Hematopoietic multipotent progenitor cell treated with erythropoietin and hydrocortisone succinate and interleukin-3 and kit ligand, for 17 days (in vitro differentiated cells): Measurements from ENCODE around the gene RABGAP1L.
"Not testable (repeated sequence)": the region's sequence is repeated elsewhere in the genome, so short reads cannot be mapped to it uniquely, and the experiment has no call there.

Source experiments
- DNase-seq: peaks from one replicate; pipeline ENCODE4 v3.0.0-alpha.2; 2015; ENCODE audit warnings: low spot score

RABGAP1L gene

DNA sequence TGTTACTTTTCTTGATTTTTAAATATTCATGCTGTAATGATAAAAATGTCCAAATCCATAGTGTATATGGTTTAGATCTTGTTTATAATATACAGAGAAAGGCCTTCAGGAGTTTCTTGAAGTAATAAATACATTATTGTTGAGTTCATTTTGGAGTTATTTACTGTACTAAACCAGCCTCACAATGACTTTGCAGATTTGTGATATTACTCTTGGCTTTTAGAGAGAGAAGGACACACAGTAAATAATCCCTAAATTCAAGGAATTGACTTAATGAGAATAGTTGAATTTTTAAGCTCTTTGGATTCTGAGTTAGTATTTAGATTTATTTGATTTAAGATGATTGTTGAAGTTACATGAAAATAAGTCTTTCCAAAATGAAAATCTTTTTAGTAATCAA lies 38.9 kb downstream of the RABGAP1L start:
- DNase-seq, result peak; percentile 57

GRCh38 chr1:174200746-174201145 lies 41.4 kb downstream of the RABGAP1L start:
- no peak for DNase-seq

DNA sequence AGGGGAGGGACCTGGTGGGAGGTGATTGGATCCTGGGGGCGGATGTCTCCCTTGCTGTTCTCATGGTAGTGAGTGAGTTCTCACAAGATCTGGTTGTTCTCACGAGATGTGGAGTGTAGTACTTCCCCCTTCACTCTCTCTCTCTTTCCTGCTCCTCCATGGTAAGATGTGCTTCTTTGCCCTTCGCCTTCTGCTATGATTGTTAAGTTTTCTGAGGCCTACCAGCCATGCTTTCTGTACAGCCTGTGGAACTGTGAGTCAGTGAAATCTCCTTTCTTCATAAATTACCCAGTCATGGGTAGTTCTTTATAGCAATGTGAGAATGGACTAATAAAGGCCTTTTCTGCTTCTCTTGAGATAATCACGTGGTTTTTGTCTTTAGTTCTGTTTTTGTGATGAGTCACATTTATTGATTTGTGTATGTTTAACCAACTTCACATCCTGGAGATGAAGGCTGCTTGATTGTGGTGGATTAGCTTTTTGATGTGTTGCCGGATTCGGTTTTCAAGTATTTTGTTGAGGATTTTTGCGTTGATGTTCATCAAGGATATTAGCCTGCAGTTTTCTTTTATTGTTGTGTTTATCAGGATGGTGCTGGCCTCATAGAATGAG lies 45.5 kb downstream of the RABGAP1L start:
- peak; percentile 29 for DNase-seq

- no peak for DNase-seq
Observed at GRCh38 chr1:174206148-174206836, 47.0 kb downstream of the RABGAP1L start.

DNA sequence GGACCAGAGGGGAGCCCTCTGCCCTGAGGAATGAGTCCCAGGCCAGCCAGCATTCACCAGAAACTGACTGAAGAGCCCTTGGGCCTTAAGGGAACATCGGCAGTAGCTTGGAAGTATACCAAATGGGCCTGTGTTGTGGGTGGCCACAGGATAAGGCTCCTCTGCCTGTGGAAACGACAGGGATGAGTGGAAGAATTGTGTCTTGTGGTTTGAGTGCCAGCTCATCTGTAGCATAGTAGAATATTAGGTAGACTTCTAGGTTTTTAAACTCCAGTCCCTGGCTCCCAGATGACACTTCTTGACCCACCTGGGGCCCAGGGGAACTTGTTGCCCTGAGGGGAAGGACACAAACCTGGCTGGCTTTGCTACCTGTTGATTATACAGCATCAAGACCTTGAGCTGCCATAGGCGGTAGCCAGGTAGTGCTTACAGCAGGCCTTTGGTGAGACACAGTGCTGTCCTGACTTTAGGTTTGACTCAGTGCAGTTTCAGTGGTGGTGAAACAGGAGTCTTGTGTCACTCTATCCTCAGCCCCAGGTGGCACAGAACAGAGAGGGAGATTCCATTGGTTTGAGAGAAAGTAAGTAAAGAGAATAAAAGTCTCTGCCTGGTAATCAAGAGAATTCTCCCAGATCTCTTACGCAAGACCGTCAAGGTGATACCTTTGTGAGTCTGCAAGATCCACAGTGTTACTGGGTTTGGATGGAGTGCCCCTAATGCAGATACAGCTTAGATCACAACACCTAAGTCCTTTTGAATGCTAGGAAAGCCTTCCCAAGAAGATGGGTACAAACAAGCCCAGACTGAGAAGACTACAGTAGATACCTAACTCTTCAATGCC lies 50.2 kb downstream of the RABGAP1L start:
- no peak for DNase-seq

- DNase-seq, result no peak
Observed at GRCh38 chr1:174211486-174211885, 52.2 kb downstream of the RABGAP1L start.

DNA sequence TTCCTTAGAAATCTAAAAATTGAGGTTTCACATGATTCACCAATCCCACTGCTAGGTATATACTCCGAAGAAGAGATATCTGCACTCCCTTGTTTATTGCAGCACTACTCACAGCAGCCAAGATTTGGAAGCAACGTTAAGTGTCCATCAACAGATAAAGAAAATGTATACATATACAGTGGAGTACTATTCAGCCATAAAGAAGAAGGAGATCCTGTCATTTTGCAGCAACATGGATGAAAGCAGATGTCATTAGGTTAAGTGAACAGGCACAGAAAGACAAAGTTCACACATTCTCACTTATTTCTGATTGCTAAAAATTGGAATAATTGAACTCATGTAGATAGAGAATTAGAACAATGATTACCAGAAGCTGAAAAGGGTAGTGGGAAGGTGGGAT lies 56.4 kb downstream of the RABGAP1L start:
- DNase-seq, result no peak

DNA sequence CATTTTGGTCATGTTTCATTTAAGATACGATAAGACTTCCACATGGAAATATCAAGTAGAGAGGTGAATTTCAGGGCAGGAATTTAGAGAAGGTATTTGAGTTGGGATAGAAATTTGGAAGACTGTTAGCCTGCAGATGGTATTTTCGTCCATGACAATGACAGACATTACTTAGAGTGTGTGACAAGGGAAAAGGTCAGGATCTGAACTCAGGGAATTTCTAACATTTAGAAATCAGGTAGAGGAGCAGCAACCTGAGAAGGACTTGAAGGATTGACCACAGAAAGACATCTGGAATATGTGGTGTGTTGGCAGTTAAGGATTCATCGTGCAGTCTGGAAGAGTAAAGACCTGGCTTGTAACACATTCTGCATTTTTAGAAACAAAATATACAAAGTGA lies 57.9 kb downstream of the RABGAP1L start:
- no peak for DNase-seq

DNA sequence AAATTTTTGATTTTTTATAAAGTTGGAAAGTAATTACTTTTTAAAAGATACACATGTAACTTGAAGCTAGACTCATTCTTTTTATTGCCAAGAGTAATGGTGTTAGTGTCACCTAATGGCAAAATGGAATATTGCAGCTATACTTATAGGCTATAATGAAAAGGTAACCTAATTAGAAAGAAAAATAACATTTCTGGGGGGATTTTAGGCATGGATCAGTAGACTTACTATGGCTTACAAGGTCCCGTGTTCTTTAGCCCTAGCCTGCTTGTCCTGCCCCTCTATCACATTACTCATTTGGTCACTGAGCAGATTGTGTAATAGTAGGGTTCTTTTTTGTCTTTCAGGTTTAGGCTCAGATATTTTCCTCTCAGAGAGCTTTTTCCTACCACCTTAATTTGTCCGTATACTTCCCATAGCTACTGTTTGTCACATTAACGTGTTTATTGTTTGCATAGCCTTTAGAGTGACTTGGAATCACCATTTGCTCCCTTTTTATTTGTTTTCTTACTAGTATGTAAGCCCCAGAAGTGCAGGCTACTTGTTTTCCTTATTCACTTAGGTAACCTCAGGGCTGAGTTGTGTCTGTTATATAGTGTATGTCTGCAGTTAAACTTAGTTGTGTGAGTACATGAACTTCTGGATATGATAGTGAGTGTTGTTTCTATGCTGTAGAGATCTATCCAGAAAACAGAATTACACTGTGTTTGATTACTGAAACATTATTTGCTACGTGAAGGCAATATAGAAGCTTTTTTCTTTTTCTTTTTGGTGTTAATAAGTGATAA lies 58.7 kb downstream of the RABGAP1L start:
- peak; percentile 72 for DNase-seq

DNA sequence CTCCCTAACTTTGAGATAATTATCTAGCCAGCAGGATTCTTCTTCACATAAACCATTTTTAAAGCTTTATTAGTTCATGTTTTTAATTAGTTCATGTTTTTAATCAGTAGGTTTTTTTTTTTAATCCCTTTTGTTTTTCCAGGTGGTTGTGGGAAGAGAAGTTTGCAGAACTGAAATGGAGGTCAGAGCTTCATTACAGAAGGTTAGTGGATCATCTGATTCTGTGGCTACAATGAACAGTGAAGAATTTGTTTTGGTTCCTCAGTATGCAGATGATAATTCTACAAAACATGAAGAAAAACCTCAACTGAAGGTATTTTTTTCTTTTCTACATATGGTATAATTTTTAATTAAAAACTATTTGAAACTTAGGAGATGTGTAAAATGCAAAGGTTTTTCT lies 59.7 kb downstream of the RABGAP1L start:
- DNase-seq, result no peak

DNA sequence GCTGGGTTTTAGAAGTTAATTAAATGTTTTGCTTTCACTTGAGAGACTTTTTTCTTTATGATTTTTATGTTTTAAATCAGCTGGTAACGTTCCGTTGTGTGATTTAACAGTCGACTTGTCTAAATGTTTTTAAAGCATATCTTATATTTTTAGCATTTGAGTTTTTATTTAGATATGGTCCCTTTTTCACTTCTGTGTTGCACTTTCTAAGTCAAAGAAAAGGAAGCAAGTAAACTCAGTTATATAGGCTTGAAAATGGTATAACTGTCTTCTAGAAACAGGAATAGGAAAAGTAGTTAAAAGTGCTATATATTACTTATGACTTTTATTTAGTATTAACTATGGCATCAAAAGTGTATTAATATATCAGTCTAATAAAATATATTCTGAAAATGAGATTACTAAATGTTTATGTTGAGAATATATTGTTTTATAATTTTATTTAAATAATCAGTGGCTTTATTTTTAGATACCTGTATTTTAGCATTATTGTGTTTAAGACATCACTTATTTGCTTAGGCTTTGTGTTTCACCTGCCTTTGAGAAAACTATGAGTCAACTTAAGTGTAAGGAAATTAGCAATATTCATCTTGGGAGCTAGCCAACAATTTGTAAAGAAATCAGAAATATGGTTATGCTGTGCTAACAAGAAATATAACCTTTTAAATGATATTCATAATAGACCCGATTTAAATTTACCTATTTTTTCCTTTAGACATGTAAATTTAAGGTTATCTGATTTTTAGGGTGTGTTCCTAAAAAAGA lies 60.5 kb downstream of the RABGAP1L start:
- DNase-seq, result no peak

- DNase-seq, result no peak
Observed at GRCh38 chr1:174221681-174222080, 62.4 kb downstream of the RABGAP1L start.

GRCh38 chr1:174222166-174222949 lies 63.0 kb downstream of the RABGAP1L start:
- DNase-seq, result no peak

- no peak for DNase-seq
Observed at GRCh38 chr1:174224641-174225040, 65.3 kb downstream of the RABGAP1L start.

DNA sequence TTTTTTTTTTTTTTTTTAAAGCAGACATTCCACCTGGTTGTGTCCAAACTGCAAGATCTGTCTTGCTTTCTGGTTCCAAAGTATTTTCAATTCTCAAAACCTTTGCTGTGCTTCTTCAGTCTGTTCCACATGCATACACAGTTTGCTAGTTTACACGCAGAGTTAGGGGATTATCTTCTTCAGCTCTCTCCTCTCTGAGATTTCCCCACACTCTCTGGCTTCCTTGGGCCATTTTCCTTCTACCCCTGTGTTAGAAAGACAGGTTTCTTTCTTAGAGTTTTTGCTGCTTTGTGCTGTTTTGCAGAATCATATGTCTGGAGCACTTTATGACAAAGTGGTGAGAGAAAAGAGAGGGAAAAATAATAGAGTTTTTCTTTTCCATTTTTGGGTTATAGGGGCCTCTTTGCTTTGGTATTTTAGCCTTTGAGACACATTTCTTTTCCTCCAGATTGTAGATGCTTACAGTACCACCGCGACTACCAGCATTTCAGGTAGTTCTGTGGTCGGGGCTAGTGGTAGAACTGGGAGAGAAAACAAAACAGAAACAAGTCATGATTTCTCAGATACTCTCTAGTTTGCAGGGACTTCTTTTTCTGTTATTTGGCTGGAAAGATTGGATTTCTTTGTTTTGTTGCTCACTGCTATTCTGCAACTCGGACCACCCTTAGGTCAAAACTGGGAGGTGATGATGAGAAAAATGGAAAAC lies 66.3 kb downstream of the RABGAP1L start:
- no peak for DNase-seq

GRCh38 chr1:174230399-174230798 lies 71.1 kb downstream of the RABGAP1L start:
- no peak for DNase-seq

DNA sequence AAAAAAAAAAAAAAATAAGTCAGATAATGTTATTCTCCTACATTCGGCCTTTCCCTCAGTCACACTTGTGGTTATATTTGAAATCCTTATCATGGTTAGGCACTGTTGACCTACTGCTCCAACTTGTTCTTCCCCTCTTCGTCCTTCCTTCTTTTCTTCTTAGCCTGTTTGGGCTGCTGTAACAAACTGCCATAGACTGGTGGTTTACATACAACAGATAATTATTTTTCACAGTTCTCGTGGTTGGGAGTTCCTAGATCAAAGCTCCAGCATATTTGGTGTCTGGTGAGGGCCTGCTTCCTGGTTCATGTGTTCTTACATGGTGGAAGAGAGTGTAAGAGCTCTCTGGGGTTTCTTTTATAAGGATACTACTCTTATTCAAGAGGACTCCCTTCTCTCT lies 73.4 kb downstream of the RABGAP1L start:
- no peak for DNase-seq

- not testable (repeated sequence) for DNase-seq
Observed at GRCh38 chr1:174238845-174239501, 79.7 kb downstream of the RABGAP1L start.

GRCh38 chr1:174239541-174239940 lies 80.2 kb downstream of the RABGAP1L start:
- no peak for DNase-seq
